HG02678 (cell line): Measurements from ENCODE around the gene NADK.
"Not testable (repeated sequence)": the region's sequence is repeated elsewhere in the genome, so short reads cannot be mapped to it uniquely, and the experiment has no call there.

ENCODE experiments used
- ATAC-seq: cut with Tn5 transposase; IDR thresholded peaks from one replicate; pipeline ENCODE4 v1.9.1; 2021; ENCODE audit warnings: mild to moderate bottlenecking, moderate library complexity; ENCODE audit not compliant: unreplicated experiment

Gene NADK

GRCh38 chr1:1715109-1715883 is 63.0 kb downstream of the NADK start:
- ATAC-seq: not testable (repeated sequence)

- not testable (repeated sequence) for ATAC-seq
Measured at GRCh38 chr1:1707897-1708296, 70.4 kb downstream of the NADK start.

GRCh38 chr1:1707241-1707640 is 71.0 kb downstream of the NADK start:
- ATAC-seq: not testable (repeated sequence)

- ATAC-seq: not testable (repeated sequence)
Measured at GRCh38 chr1:1705623-1706022, 72.6 kb downstream of the NADK start.

- ATAC-seq: not testable (repeated sequence)
Measured at GRCh38 chr1:1704284-1704957, 73.8 kb downstream of the NADK start.

GRCh38 chr1:1703796-1704195 is 74.5 kb downstream of the NADK start:
- ATAC-seq: no peak

GRCh38 chr1:1702506-1702905 is 75.8 kb downstream of the NADK start:
- not testable (repeated sequence) for ATAC-seq
